ENCODE results near the gene TPST1. TPM values are rescaled to one million over a fixed set of nuclear protein-coding genes. Genes with fewer than 3 reads are reported as not detected.
"Not testable (repeated sequence)": the region's sequence is repeated elsewhere in the genome, so short reads cannot be mapped to it uniquely, and the experiment has no call there.

TPST1 gene
- total RNA-seq, 4 donors from 2014 or later: 21.0 to 97.0 (median 34.8) TPM

- H3K9me3 ChIP-seq: no peaks in the 10 kb centered on the region
- no peak overlapping the region for H3K27ac ChIP-seq
- intact Hi-C loops (cut with DNase I; ENCODE audit: low total_unique reads): no loop called here
- no peaks in the 10 kb centered on the region for H3K4me1 ChIP-seq
- H3K4me3 ChIP-seq: no peak overlapping the region
- H3K36me3 ChIP-seq: no peaks in the 10 kb centered on the region
- no peak for DNase-seq
- no peaks in the 10 kb centered on the region for H3K27me3 ChIP-seq
- no peak for TF ChIP-seq POLR2A (IDR thresholded peaks at IDR 0.05)
- TF ChIP-seq CTCF (IDR thresholded peaks at IDR 0.05): no peak
Observed at GRCh38 chr7:66399566-66399965, 194.4 kb downstream of the TPST1 start.

- intact Hi-C loops (cut with DNase I; ENCODE audit: low total_unique reads): no loop called here
- H3K9me3 ChIP-seq: no peaks in the 10 kb centered on the region
- no peak overlapping the region for H3K27ac ChIP-seq
- no peak for DNase-seq
- no peak overlapping the region for H3K4me3 ChIP-seq
- no peak for TF ChIP-seq POLR2A (IDR thresholded peaks at IDR 0.05)
- no peak for TF ChIP-seq CTCF (IDR thresholded peaks at IDR 0.05)
- H3K4me1 ChIP-seq: no peaks in the 10 kb centered on the region
- no peaks in the 10 kb centered on the region for H3K36me3 ChIP-seq
- no peaks in the 10 kb centered on the region for H3K27me3 ChIP-seq
Observed at GRCh38 chr7:66400400-66400799, 195.3 kb downstream of the TPST1 start.

- H3K27me3 ChIP-seq; H3K4me3 ChIP-seq; H3K4me1 ChIP-seq; DNase-seq; H3K9me3 ChIP-seq; H3K36me3 ChIP-seq; intact Hi-C loops (cut with DNase I; ENCODE audit: low total_unique reads); H3K27ac ChIP-seq: not testable (repeated sequence)
Observed at GRCh38 chr7:66401126-66401525, 196.0 kb downstream of the TPST1 start.

GRCh38 chr7:66401932-66402331, 196.8 kb downstream of the TPST1 start:
- H3K27ac ChIP-seq; H3K9me3 ChIP-seq; H3K27me3 ChIP-seq; H3K36me3 ChIP-seq; H3K4me1 ChIP-seq; H3K4me3 ChIP-seq; DNase-seq; intact Hi-C loops (cut with DNase I; ENCODE audit: low total_unique reads): not testable (repeated sequence)

- Histone ChIP-seq H3K36me3 (no peaks in the 10 kb centered on the region), H3K4me1 (no peaks in the 10 kb centered on the region), H3K4me3 (no peak overlapping the region), H3K9me3 (no peaks in the 10 kb centered on the region), H3K27ac (no peak overlapping the region), H3K27me3 (no peaks in the 10 kb centered on the region)
- intact Hi-C loops (cut with DNase I; ENCODE audit: low total_unique reads): no loop called here
- DNase-seq: no peak
- TF ChIP-seq POLR2A (IDR thresholded peaks at IDR 0.05): no peak
- TF ChIP-seq CTCF (IDR thresholded peaks at IDR 0.05): no peak
Observed at GRCh38 chr7:66403564-66403963, 198.4 kb downstream of the TPST1 start.

GRCh38 chr7:66409493-66409892, 204.4 kb downstream of the TPST1 start:
- no peak overlapping the region for H3K27ac ChIP-seq
- no peaks in the 10 kb centered on the region for H3K27me3 ChIP-seq
- TF ChIP-seq POLR2A (IDR thresholded peaks at IDR 0.05) (no peak), CTCF (IDR thresholded peaks at IDR 0.05) (no peak)
- no peak for DNase-seq
- no peaks in the 10 kb centered on the region for H3K9me3 ChIP-seq
- H3K4me1 ChIP-seq: no peaks in the 10 kb centered on the region
- H3K36me3 ChIP-seq: no peaks in the 10 kb centered on the region
- intact Hi-C loops (cut with DNase I; ENCODE audit: low total_unique reads): no loop called here
- no peak overlapping the region for H3K4me3 ChIP-seq

Small RNAs within 50 kb of the gene (small RNA-seq; reads per million reads assigned to genes)
- not detected for gene RNU6-313P

Other genes starting within 250 kb of the TPST1 start
- gene GUSB, start 223.1 kb upstream of the TPST1 start, total RNA-seq: 10 to 100 TPM in 3 of 4 donors, 1 to 10 TPM in 1; 8.2 to 48.9 (median 32.8) TPM
- 10 to 100 TPM in 3 of 4 donors, 1 to 10 TPM in 1; 7.2 to 63.2 (median 22.4) TPM for gene ASL, start 129.5 kb upstream of the TPST1 start, total RNA-seq
- 10 to 100 TPM in 3 of 4 donors, 1 to 10 TPM in 1; 8.5 to 39.7 (median 37.6) TPM for gene CRCP, start 90.5 kb upstream of the TPST1 start, total RNA-seq